ENCODE measurements around the gene SDCBP2.

Gene SDCBP2

DNA sequence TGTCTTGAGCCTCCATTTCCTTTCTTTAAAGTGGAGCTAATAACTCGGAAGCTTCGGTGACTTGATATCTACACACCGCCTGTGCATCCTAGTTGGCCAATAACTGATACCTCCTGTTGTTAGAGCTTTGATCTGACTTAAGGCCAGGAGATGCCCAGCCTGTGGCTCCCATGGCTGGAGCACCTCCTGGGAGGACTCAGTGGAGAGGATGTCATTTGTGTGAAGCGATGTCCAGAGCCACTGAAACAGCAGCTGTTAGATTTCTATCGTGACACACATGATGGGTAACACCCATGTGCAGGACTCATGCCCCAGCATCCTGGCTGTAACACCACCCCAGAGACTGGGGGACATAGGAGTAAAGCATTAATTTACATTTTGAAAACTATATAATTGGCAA, 30.8 kb downstream of the SDCBP2 start:
- TF ChIP-seq FOXM1 (IDR thresholded peaks at IDR 0.05; ENCODE audit: borderline replicate concordance, low read depth), result no peak
- TF ChIP-seq RAD21 (IDR thresholded peaks at IDR 0.05; ENCODE audit: low read depth), result no peak
- TF ChIP-seq CREB1 (IDR thresholded peaks at IDR 0.05; ENCODE audit: low read depth), result no peak
- no peak for TF ChIP-seq REST (IDR thresholded peaks at IDR 0.05; ENCODE audit: low read depth)

DNA sequence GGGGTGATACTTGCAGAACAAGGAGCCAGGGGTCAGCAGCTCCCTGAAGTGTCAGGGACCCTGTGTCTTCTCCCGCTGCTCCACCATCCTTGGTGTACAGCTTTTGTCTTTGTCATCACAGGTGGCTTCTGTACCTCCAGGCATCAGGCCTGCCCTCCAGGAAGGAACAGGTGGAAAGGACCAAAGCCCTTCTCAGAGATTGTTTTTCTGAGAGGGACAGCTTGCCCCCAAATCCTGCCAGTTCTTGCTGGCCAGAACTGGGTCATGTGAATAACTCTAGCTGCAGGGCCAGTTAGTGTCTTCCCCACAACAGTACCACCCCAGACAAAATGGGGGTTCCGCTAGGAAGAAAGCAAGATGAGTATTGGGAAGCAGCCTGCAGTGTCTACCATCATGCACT, 31.5 kb downstream of the SDCBP2 start:
- TF ChIP-seq TEAD4 (IDR thresholded peaks at IDR 0.05), result no peak
- no peak for TF ChIP-seq EGR1 (IDR thresholded peaks at IDR 0.05)
- no peak for TF ChIP-seq TCF12 (IDR thresholded peaks at IDR 0.05; ENCODE audit: low read depth)
- no peak for TF ChIP-seq REST (IDR thresholded peaks at IDR 0.05; ENCODE audit: low read depth)
- TF ChIP-seq MAX (IDR thresholded peaks at IDR 0.05), result no peak
- no peak for TF ChIP-seq NFIC (IDR thresholded peaks at IDR 0.05)
- TF ChIP-seq ZBTB7A (IDR thresholded peaks at IDR 0.05; ENCODE audit: low read depth), result no peak

GRCh38 chr20:1296922-1297321, 32.0 kb downstream of the SDCBP2 start:
- TF ChIP-seq MAX (IDR thresholded peaks at IDR 0.05), result no peak
- no peak for TF ChIP-seq TAF1 (IDR thresholded peaks at IDR 0.05; ENCODE audit: low read depth)
- TF ChIP-seq TCF12 (IDR thresholded peaks at IDR 0.05; ENCODE audit: low read depth), result no peak
- no peak for TF ChIP-seq EGR1 (IDR thresholded peaks at IDR 0.05)
- no peak for TF ChIP-seq FOXM1 (IDR thresholded peaks at IDR 0.05; ENCODE audit: borderline replicate concordance, low read depth)
- no peak for TF ChIP-seq USF1 (IDR thresholded peaks at IDR 0.05)
- TF ChIP-seq RAD21 (IDR thresholded peaks at IDR 0.05; ENCODE audit: low read depth), result no peak
- no peak for TF ChIP-seq YY1 (IDR thresholded peaks at IDR 0.05; ENCODE audit: low read depth)
- TF ChIP-seq CEBPB (IDR thresholded peaks at IDR 0.05), result no peak
- TF ChIP-seq NFIC (IDR thresholded peaks at IDR 0.05), result no peak
- TF ChIP-seq REST (IDR thresholded peaks at IDR 0.05; ENCODE audit: low read depth), result no peak
- no peak for TF ChIP-seq EP300 (IDR thresholded peaks at IDR 0.05; ENCODE audit: borderline replicate concordance)
- TF ChIP-seq TEAD4 (IDR thresholded peaks at IDR 0.05), result no peak
- TF ChIP-seq ZBTB7A (IDR thresholded peaks at IDR 0.05; ENCODE audit: low read depth), result no peak
- no peak for TF ChIP-seq CREB1 (IDR thresholded peaks at IDR 0.05; ENCODE audit: low read depth)

GRCh38 chr20:1296117-1296610, 32.8 kb downstream of the SDCBP2 start:
- TF ChIP-seq TCF12 (IDR thresholded peaks at IDR 0.05; ENCODE audit: low read depth), result no peak
- no peak for TF ChIP-seq NFIC (IDR thresholded peaks at IDR 0.05)
- TF ChIP-seq CREB1 (IDR thresholded peaks at IDR 0.05; ENCODE audit: low read depth), result no peak
- no peak for TF ChIP-seq CEBPB (IDR thresholded peaks at IDR 0.05)
- TF ChIP-seq RAD21 (IDR thresholded peaks at IDR 0.05; ENCODE audit: low read depth), result no peak
- TF ChIP-seq REST (IDR thresholded peaks at IDR 0.05; ENCODE audit: low read depth), result no peak
- TF ChIP-seq ZBTB7A (IDR thresholded peaks at IDR 0.05; ENCODE audit: low read depth), result no peak
- TF ChIP-seq FOXM1 (IDR thresholded peaks at IDR 0.05; ENCODE audit: borderline replicate concordance, low read depth), result no peak
- no peak for TF ChIP-seq TEAD4 (IDR thresholded peaks at IDR 0.05)
- TF ChIP-seq EGR1 (IDR thresholded peaks at IDR 0.05), result no peak
- no peak for TF ChIP-seq MAX (IDR thresholded peaks at IDR 0.05)
- no peak for TF ChIP-seq TAF1 (IDR thresholded peaks at IDR 0.05; ENCODE audit: low read depth)
- TF ChIP-seq USF1 (IDR thresholded peaks at IDR 0.05), result no peak
